ENCODE measurements around the gene ADRB2. TPM values are rescaled to one million over a fixed set of nuclear protein-coding genes. Genes with fewer than 3 reads are reported as not detected.
A peak's percentile ranks its signal among the peaks of the same experiment; 100 is the strongest.

ADRB2 gene
- total RNA-seq, 1 experiment from 2014 or later, result 2.8 TPM

DNA sequence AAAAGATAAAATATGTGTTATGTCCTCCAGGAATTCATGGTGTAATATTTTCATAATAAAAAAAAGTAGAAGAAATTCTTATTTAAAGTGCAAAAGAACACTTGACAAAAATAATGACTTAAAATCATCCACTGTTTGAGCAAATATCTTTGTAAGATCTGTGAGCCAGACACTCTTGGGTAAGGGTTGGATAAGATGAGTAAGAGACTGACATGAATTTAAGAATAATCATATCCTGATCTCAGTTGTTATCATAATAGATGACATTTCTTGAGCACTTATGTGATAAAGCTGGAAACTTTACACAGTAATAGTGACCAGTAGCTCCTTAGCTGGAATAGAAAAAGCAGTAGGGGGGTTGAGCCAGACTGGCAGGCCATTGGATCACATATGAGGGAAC, 40.0 kb upstream of the ADRB2 start:
- Histone ChIP-seq H2AFZ (no peak overlapping the region), H3K4me3 (no peak overlapping the region), H3K27ac (no peak overlapping the region), H3F3A (ENCODE audit: insufficient read depth, low read depth) (no peaks in the 10 kb centered on the region), H3K9me2 (ENCODE audit: insufficient read depth) (no peaks in the 10 kb centered on the region), H3K4me1 (replicated peaks; ENCODE audit: insufficient read depth) (no peaks in the 10 kb centered on the region), H3K27me3 (ENCODE audit: insufficient read depth, low read depth) (no peaks in the 10 kb centered on the region), H3K36me3 (ENCODE audit: low read depth) (no peaks in the 10 kb centered on the region), H3K9me3 (ENCODE audit: insufficient read depth, low read depth) (no peaks in the 10 kb centered on the region; the same call in 1 of the 2 replicates), H4K20me1 (ENCODE audit: insufficient read depth) (no peaks in the 10 kb centered on the region), H3K79me2 (ENCODE audit: low read depth) (no peaks in the 10 kb centered on the region), H3K4me2 (no peak overlapping the region)
- intact Hi-C loops (cut with micrococcal nuclease; ENCODE audit: unreplicated experiment), result no loop called here
- DNase-seq, result no peak
- ChIA-PET POLR2A (ENCODE audit: unreplicated experiment) (interaction anchor here (0.7 kb wide), 1 partner anchor 39 kb away, joined by 4 read pairs; no protein-coding TSS in a partner anchor), CTCF (no interaction called here)
- no peak for TF ChIP-seq CTCF (conservative IDR thresholded peaks at IDR 0.05)
- no peak for TF ChIP-seq EZH2 (IDR thresholded peaks at IDR 0.05; ENCODE audit: low read depth)
- no TSS peak for BruUV-seq (replicated peaks)

DNA sequence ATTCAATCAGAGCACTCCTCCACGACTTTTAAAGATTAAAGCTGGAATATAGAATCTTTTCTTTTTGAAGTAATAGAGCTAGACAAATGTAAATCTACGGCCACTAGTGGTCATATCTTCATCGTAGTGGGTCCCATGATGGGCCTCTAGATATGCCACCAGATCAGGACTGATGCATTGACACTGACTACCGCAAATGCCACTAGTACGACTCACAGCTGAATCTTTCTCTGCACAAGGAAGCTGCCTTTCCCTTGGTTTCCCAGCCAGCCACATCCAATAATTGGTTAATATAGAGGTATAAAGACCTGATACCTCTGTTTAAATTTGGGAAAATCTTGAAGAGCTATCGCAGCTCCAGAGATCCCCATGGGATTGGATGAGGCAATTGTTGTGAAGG, 37.8 kb upstream of the ADRB2 start:
- Histone ChIP-seq H3K27ac (no peak overlapping the region), H3K9me3 (ENCODE audit: insufficient read depth, low read depth) (no peaks in the 10 kb centered on the region; the same call in 1 of the 2 replicates), H2AFZ (no peak overlapping the region), H3K4me2 (no peak overlapping the region), H3K36me3 (ENCODE audit: low read depth) (no peaks in the 10 kb centered on the region), H3K4me1 (replicated peaks; ENCODE audit: insufficient read depth) (no peaks in the 10 kb centered on the region), H4K20me1 (ENCODE audit: insufficient read depth) (no peaks in the 10 kb centered on the region), H3K9me2 (ENCODE audit: insufficient read depth) (no peaks in the 10 kb centered on the region), H3K79me2 (ENCODE audit: low read depth) (no peaks in the 10 kb centered on the region), H3K4me3 (no peak overlapping the region), H3F3A (ENCODE audit: insufficient read depth, low read depth) (no peaks in the 10 kb centered on the region), H3K27me3 (ENCODE audit: insufficient read depth, low read depth) (no peaks in the 10 kb centered on the region)
- TF ChIP-seq CTCF (conservative IDR thresholded peaks at IDR 0.05), result no peak
- no peak for TF ChIP-seq EZH2 (IDR thresholded peaks at IDR 0.05; ENCODE audit: low read depth)
- BruUV-seq (replicated peaks), result no TSS peak
- ChIA-PET CTCF (interaction anchor here (0.5 to 1.0 kb wide), 3 partner anchors 50 to 247 kb away, joined by 3 to 6 read pairs (median 3); no protein-coding TSS in a partner anchor), POLR2A (ENCODE audit: unreplicated experiment) (interaction anchor here (0.6 to 0.7 kb wide), 2 partner anchors 29 to 40 kb away, joined by 3 to 7 read pairs; no protein-coding TSS in a partner anchor)
- peak in 1 of 2 experiments; percentile 33 for DNase-seq
- intact Hi-C loops (cut with micrococcal nuclease; ENCODE audit: unreplicated experiment), result no loop called here

- Histone ChIP-seq H3K4me3 (no peak overlapping the region), H3K9me2 (ENCODE audit: insufficient read depth) (no peaks in the 10 kb centered on the region), H3F3A (ENCODE audit: insufficient read depth, low read depth) (no peaks in the 10 kb centered on the region), H3K27ac (no peak overlapping the region), H3K36me3 (ENCODE audit: low read depth) (no peaks in the 10 kb centered on the region), H3K9me3 (ENCODE audit: insufficient read depth, low read depth) (no peaks in the 10 kb centered on the region; the same call in 1 of the 2 replicates), H2AFZ (no peak overlapping the region), H3K79me2 (ENCODE audit: low read depth) (no peaks in the 10 kb centered on the region), H3K27me3 (ENCODE audit: insufficient read depth, low read depth) (no peaks in the 10 kb centered on the region), H3K4me1 (replicated peaks; ENCODE audit: insufficient read depth) (no peaks in the 10 kb centered on the region), H3K4me2 (no peak overlapping the region), H4K20me1 (ENCODE audit: insufficient read depth) (no peaks in the 10 kb centered on the region)
- TF ChIP-seq EZH2 (IDR thresholded peaks at IDR 0.05; ENCODE audit: low read depth), result no peak
- TF ChIP-seq CTCF (conservative IDR thresholded peaks at IDR 0.05), result no peak
- DNase-seq, result peak; percentile 45 to 55
- ChIA-PET CTCF (no interaction called here), POLR2A (ENCODE audit: unreplicated experiment) (interaction anchor here (0.6 kb wide), 1 partner anchor 167 kb away, joined by 5 read pairs; no protein-coding TSS in a partner anchor)
- TSS peak; percentile 83 for BruUV-seq (replicated peaks)
- intact Hi-C loops (cut with micrococcal nuclease; ENCODE audit: unreplicated experiment), result loop anchor here (1.0 kb wide), 1 partner anchor 120 kb away; no protein-coding TSS in a partner anchor
Observed at GRCh38 chr5:148790545-148791333, 35.7 kb upstream of the ADRB2 start.
